Hepatocyte (in vitro differentiated cells): Measurements from ENCODE around the gene PASD1.
"Not testable (repeated sequence)": the region's sequence is repeated elsewhere in the genome, so short reads cannot be mapped to it uniquely, and the experiment has no call there.

Source experiments
- EZH2 ChIP-seq: fragments of 200-600 bp; sonication (generic); IDR thresholded peaks from 2 replicates; pipeline ENCODE4 v1.6.1; 2016; ENCODE audit warnings: antibody characterized with exemption, mild to moderate bottlenecking, borderline replicate concordance
- EZH2phosphoT487 ChIP-seq: fragments of 200-600 bp; sonication (generic); IDR thresholded peaks from one replicate; pipeline ENCODE4 v1.6.1; 2018; ENCODE audit warnings: antibody characterized with exemption, mild to moderate bottlenecking, low read depth, moderate library complexity; ENCODE audit not compliant: unreplicated experiment, severe bottlenecking
- TF ChIP-seq, protein P1 (sequence below): fragments of 200-600 bp; sonication (generic); IDR thresholded peaks from 2 replicates; pipeline ENCODE4 v1.5.1; 2016; ENCODE audit warnings: antibody characterized with exemption, mild to moderate bottlenecking; ENCODE audit not compliant: poor library complexity

DNA sequence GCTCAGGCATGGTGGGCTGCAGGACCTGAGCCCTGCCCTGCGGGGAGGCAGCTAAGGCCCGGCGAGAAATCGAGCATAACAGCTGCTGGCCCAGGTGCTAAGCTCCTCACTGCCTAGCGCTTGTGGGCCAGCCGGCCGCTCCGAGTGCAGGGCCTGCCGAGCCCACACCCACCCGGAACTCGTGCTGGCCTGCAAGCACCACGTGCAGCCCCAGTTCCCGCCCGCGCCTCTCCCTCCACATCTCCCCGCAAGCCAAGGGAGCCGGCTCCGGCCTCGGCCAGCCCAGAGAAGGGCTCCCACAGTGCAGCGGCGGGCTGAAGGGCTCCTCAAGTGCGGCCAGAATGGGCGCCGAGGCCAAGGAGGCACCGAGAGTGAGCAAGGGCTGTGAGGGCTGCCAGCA is 8.2 kb upstream of the PASD1 start:
- TF ChIP-seq, protein P1, sequence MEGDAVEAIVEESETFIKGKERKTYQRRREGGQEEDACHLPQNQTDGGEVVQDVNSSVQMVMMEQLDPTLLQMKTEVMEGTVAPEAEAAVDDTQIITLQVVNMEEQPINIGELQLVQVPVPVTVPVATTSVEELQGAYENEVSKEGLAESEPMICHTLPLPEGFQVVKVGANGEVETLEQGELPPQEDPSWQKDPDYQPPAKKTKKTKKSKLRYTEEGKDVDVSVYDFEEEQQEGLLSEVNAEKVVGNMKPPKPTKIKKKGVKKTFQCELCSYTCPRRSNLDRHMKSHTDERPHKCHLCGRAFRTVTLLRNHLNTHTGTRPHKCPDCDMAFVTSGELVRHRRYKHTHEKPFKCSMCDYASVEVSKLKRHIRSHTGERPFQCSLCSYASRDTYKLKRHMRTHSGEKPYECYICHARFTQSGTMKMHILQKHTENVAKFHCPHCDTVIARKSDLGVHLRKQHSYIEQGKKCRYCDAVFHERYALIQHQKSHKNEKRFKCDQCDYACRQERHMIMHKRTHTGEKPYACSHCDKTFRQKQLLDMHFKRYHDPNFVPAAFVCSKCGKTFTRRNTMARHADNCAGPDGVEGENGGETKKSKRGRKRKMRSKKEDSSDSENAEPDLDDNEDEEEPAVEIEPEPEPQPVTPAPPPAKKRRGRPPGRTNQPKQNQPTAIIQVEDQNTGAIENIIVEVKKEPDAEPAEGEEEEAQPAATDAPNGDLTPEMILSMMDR, result not testable (repeated sequence)
- not testable (repeated sequence) for TF ChIP-seq EZH2, EZH2phosphoT487
